Neuronal stem cell (in vitro differentiated cells): ENCODE results near the gene PISD.
A peak's percentile ranks its signal among the peaks of the same experiment; 100 is the strongest.

Source experiments
- DNase-seq: peaks from one replicate; pipeline ENCODE4 v3.0.0-alpha.2; 2013; ENCODE audit warnings: low spot score
- H2AFZ ChIP-seq: one replicate; pipeline ENCODE4 v1.6.1; 2013; ENCODE audit warnings: mild to moderate bottlenecking, low read length, inconsistent platforms
- H2AK5ac ChIP-seq: 2 replicates; pipeline ENCODE4 v1.6.1; 2013; ENCODE audit warnings: low read depth, mild to moderate bottlenecking, inconsistent platforms, low read length, moderate library complexity, mixed read lengths
- H2BK120ac ChIP-seq: 2 replicates; pipeline ENCODE4 v1.6.1; 2013; ENCODE audit warnings: low read depth, mild to moderate bottlenecking, inconsistent platforms, low read length, moderate library complexity, mixed read lengths
- H2BK12ac ChIP-seq: one replicate; pipeline ENCODE4 v1.6.1; 2013; ENCODE audit warnings: low read length, inconsistent platforms
- H2BK15ac ChIP-seq: 2 replicates; pipeline ENCODE4 v1.6.1; 2013; ENCODE audit warnings: mild to moderate bottlenecking, low read length, inconsistent platforms, mixed read lengths
- H2BK5ac ChIP-seq: one replicate; pipeline ENCODE4 v1.6.1; 2013; ENCODE audit warnings: inconsistent platforms, mild to moderate bottlenecking, low read length, moderate library complexity
- H3K14ac ChIP-seq: one replicate; pipeline ENCODE4 v1.6.1; 2013; ENCODE audit warnings: low read length, inconsistent platforms
- H3K18ac ChIP-seq: 2 replicates; pipeline ENCODE4 v1.6.1; 2013; ENCODE audit warnings: low read length, inconsistent platforms
- H3K23ac ChIP-seq: 2 replicates; pipeline ENCODE4 v1.6.1; 2013; ENCODE audit warnings: low read depth, mild to moderate bottlenecking, mixed read lengths, low read length, inconsistent platforms; ENCODE audit not compliant: poor library complexity
- H3K27ac ChIP-seq: replicated peaks from 3 replicates; pipeline ENCODE4 v1.5.1; 2013; ENCODE audit warnings: low read length, inconsistent platforms
- H3K27me3 ChIP-seq, 3 experiments: 2 replicates each; pipeline ENCODE4 v1.6.1; 2013; ENCODE audit warnings: low read length in 3 of 3, mild to moderate bottlenecking in 2 of 3, inconsistent platforms in 1 of 3, low read depth in 1 of 3, mixed read lengths in 1 of 3, moderate library complexity in 1 of 3; ENCODE audit not compliant: control insufficient read depth in 3 of 3, insufficient read depth in 3 of 3
- H3K36me3 ChIP-seq, 2 donors: replicated peaks in 1 of 2; 2 replicates each; pipeline ENCODE4 v1.6.1; 2013; ENCODE audit warnings: low read length in 2 of 2; ENCODE audit not compliant: control insufficient read depth in 2 of 2, insufficient read depth in 2 of 2
- H3K4ac ChIP-seq: 2 replicates; pipeline ENCODE4 v1.6.1; 2013; ENCODE audit warnings: inconsistent platforms, mild to moderate bottlenecking, low read length, moderate library complexity
- H3K4me1 ChIP-seq, 2 donors: 1 replicate in 1 of 2; 2 replicates in 1 of 2; pipeline ENCODE4 v1.6.1; 2013; ENCODE audit warnings: low read length in 2 of 2, low read depth in 1 of 2; ENCODE audit not compliant: control insufficient read depth in 2 of 2, insufficient read depth in 1 of 2
- H3K4me2 ChIP-seq: one replicate; pipeline ENCODE4 v1.6.1; 2013; ENCODE audit warnings: mild to moderate bottlenecking, low read length, inconsistent platforms; ENCODE audit not compliant: insufficient read depth, poor library complexity, severe bottlenecking
- H3K4me3 ChIP-seq, 2 donors: 2 replicates each; pipeline ENCODE4 v1.5.1; 2013; ENCODE audit warnings: low read length in 2 of 2, mild to moderate bottlenecking in 2 of 2, inconsistent platforms in 1 of 2, moderate library complexity in 1 of 2
- H3K79me1 ChIP-seq: one replicate; pipeline ENCODE4 v1.6.1; 2013; ENCODE audit warnings: low read depth, mild to moderate bottlenecking, inconsistent platforms, low read length, moderate library complexity
- H3K9ac ChIP-seq: one replicate; pipeline ENCODE4 v1.6.1; 2013; ENCODE audit warnings: mild to moderate bottlenecking, low read depth, low read length, inconsistent platforms; ENCODE audit not compliant: poor library complexity
- H3K9me3 ChIP-seq, 2 donors: replicated peaks in 1 of 2; 2 replicates each; pipeline versions ENCODE3 to v1.6.1; 2013; ENCODE audit warnings: low read length in 2 of 2, mild to moderate bottlenecking in 2 of 2, inconsistent platforms in 1 of 2, low read depth in 1 of 2, mixed read lengths in 1 of 2, moderate library complexity in 1 of 2; ENCODE audit not compliant: control insufficient read depth in 2 of 2, insufficient read depth in 1 of 2
- H4K8ac ChIP-seq: one replicate; pipeline ENCODE4 v1.6.1; 2013; ENCODE audit warnings: low read depth, mild to moderate bottlenecking, inconsistent platforms, low read length, moderate library complexity
- H4K91ac ChIP-seq: one replicate; pipeline ENCODE4 v1.6.1; 2013; ENCODE audit warnings: low read length, low read depth, mild to moderate bottlenecking, inconsistent platforms; ENCODE audit not compliant: poor library complexity
- WGBS, 2 donors: extraction: QIAGEN DNeasy Blood & Tissue Kit; methylation state at CpG; one replicate each; pipeline ENCODE4 v1.1.7; 2013; ENCODE audit warnings: missing lambda C conversion rate in 2 of 2, mixed read lengths in 1 of 2; ENCODE audit not compliant: insufficient read length in 2 of 2, insufficient replicate concordance in 1 of 2; ENCODE audit errors: extremely low coverage in 2 of 2; 5-methylcytosine and 5-hydroxymethylcytosine counted together

PISD gene

GRCh38 chr22:31616315-31616980 is 45.6 kb downstream of the PISD start:
- Histone ChIP-seq H3K23ac (peak overlapping the region; percentile 60), H4K91ac (no peak overlapping the region), H3K14ac (no peak overlapping the region), H3K18ac (peak overlapping the region; percentile 83), H2BK5ac (no peak overlapping the region), H3K27ac (no peak overlapping the region), H3K27me3 (no peaks in the 10 kb centered on the region), H3K36me3 (peaks cover 33 to 63% of the 10 kb centered on the region in 2 donors), H3K4me2 (no peak overlapping the region), H3K9me3 (peaks cover 0 to 1% of the 10 kb centered on the region in 2 donors), H2BK12ac (no peak overlapping the region), H3K4ac (no peak overlapping the region), H3K4me3 (no peak overlapping the region), H3K4me1 (no peaks in the 10 kb centered on the region), H4K8ac (no peak overlapping the region), H3K79me1 (peaks cover 7% of the 10 kb centered on the region), H2BK120ac (no peak overlapping the region), H2AK5ac (peak overlapping the region; percentile 35), H2BK15ac (no peak overlapping the region), H2AFZ (no peak overlapping the region), H3K9ac (peak overlapping the region; percentile 60)
- WGBS, 2 donors = no CpG with 5 or more reads among the region's 9 CpGs
- no peak for DNase-seq

GRCh38 chr22:31615940-31616314 is 46.1 kb downstream of the PISD start:
- peak overlapping the region; percentile 35 for H2AK5ac ChIP-seq
- H4K8ac ChIP-seq = no peak overlapping the region
- no peaks in the 10 kb centered on the region for H3K4me1 ChIP-seq
- H3K4me3 ChIP-seq = no peak overlapping the region
- no peak overlapping the region for H3K14ac ChIP-seq
- H3K23ac ChIP-seq = no peak overlapping the region
- no peak overlapping the region for H2AFZ ChIP-seq
- no peak overlapping the region for H2BK5ac ChIP-seq
- H3K27me3 ChIP-seq = no peaks in the 10 kb centered on the region
- no peak overlapping the region for H2BK120ac ChIP-seq
- H3K9me3 ChIP-seq = peaks cover 0 to 1% of the 10 kb centered on the region in 2 donors
- H3K9ac ChIP-seq = no peak overlapping the region
- H3K4ac ChIP-seq = no peak overlapping the region
- no peak overlapping the region for H2BK15ac ChIP-seq
- no peak overlapping the region for H4K91ac ChIP-seq
- H3K18ac ChIP-seq = no peak overlapping the region
- peaks cover 4% of the 10 kb centered on the region for H3K79me1 ChIP-seq
- no CpG with 5 or more reads among the region's 4 CpGs for WGBS, 2 donors
- peaks cover 29 to 63% of the 10 kb centered on the region in 2 donors for H3K36me3 ChIP-seq
- H3K4me2 ChIP-seq = no peak overlapping the region
- H3K27ac ChIP-seq = no peak overlapping the region
- no peak for DNase-seq
- no peak overlapping the region for H2BK12ac ChIP-seq

GRCh38 chr22:31615491-31615860 is 46.5 kb downstream of the PISD start:
- Histone ChIP-seq H3K18ac (no peak overlapping the region), H3K23ac (no peak overlapping the region), H2BK5ac (no peak overlapping the region), H3K4ac (no peak overlapping the region), H2BK12ac (no peak overlapping the region), H2AK5ac (no peak overlapping the region), H4K8ac (no peak overlapping the region), H3K4me2 (no peak overlapping the region), H3K9me3 (peaks cover 0 to 1% of the 10 kb centered on the region in 2 donors), H2BK15ac (no peak overlapping the region), H3K79me1 (peaks cover 3% of the 10 kb centered on the region), H4K91ac (no peak overlapping the region), H2BK120ac (no peak overlapping the region), H3K36me3 (peaks cover 25 to 63% of the 10 kb centered on the region in 2 donors), H3K4me3 (no peak overlapping the region), H3K27me3 (no peaks in the 10 kb centered on the region), H2AFZ (no peak overlapping the region), H3K14ac (no peak overlapping the region), H3K27ac (no peak overlapping the region), H3K9ac (no peak overlapping the region), H3K4me1 (no peaks in the 10 kb centered on the region)
- no CpG with 5 or more reads among the region's 4 CpGs for WGBS, 2 donors
- no peak for DNase-seq

GRCh38 chr22:31614781-31615490 is 47.1 kb downstream of the PISD start:
- Histone ChIP-seq H3K4ac (no peak overlapping the region), H2AK5ac (no peak overlapping the region), H4K8ac (peak overlapping the region; percentile 30), H3K27ac (no peak overlapping the region), H3K14ac (no peak overlapping the region), H2BK5ac (no peak overlapping the region), H2BK120ac (no peak overlapping the region), H3K9me3 (peaks cover 0 to 1% of the 10 kb centered on the region in 2 donors), H3K18ac (peak overlapping the region; percentile 77), H2BK15ac (no peak overlapping the region), H3K36me3 (peaks cover 20 to 63% of the 10 kb centered on the region in 2 donors), H2AFZ (no peak overlapping the region), H3K79me1 (no peaks in the 10 kb centered on the region), H2BK12ac (no peak overlapping the region), H3K4me3 (no peak overlapping the region), H3K4me2 (no peak overlapping the region), H3K27me3 (no peaks in the 10 kb centered on the region), H3K9ac (peak overlapping the region; percentile 30), H4K91ac (no peak overlapping the region), H3K4me1 (no peaks in the 10 kb centered on the region), H3K23ac (peak overlapping the region; percentile 37)
- WGBS, 2 donors = no CpG with 5 or more reads among the region's 18 CpGs
- DNase-seq = no peak
